K562 (cell line): Measurements from ENCODE around the gene CCDC192. TPM values are rescaled to one million over a fixed set of nuclear protein-coding genes. Genes with fewer than 3 reads are reported as not detected.

Experiments used
- ATAC-seq: fragments of 200-7000 bp; cut with Tn5 transposase; 3 replicates; pipeline ENCODE4 v1.9.1; 2020; ENCODE audit warnings: moderate library complexity
- BruUV-seq: library from RNA; stranded (reverse); fragments of 400-500 nt; replicated peaks from 2 replicates; lab custom pipeline; 2021; lab: Mats Ljungman, UMichigan
- CTCF ChIA-PET: fragments of 300-600 bp; formaldehyde crosslinking; extraction: SDS; loops from one replicate; lab custom pipeline; 2021; ENCODE audit warnings: low intra/inter-chr PET ratio; lab: Yijun Ruan, JAX
- POLR2A ChIA-PET: fragments of 300-600, 350-650 bp; sonication (Branson Sonifier 250); formaldehyde crosslinking; extraction: SDS; loops from one replicate; lab custom pipeline; 2021; ENCODE audit warnings: antibody characterized with exemption, inconsistent platforms; lab: Yijun Ruan, JAX
- DNase-seq, 4 experiments: peaks; one replicate each; pipeline versions ENCODE4 v3.0.0 to v3.0.0-alpha.2; 2011 to 2018; ENCODE audit warnings: low spot score in 3 of 4, mixed read lengths in 3 of 4; ENCODE audit errors: extremely low read depth in 1 of 4
- FAIRE-seq: peaks from 2 replicates; lab custom pipeline; 2011; peaks lifted over from hg19 to GRCh38; lab: Jason Lieb, UNC
- H2AFZ ChIP-seq: 2 replicates; pipeline ENCODE4 v1.6.0; 2011; ENCODE audit warnings: low read depth, low read length, control low read depth, inconsistent platforms
- H3K27ac ChIP-seq: fragments of 200-600 bp; 3 replicates; pipeline ENCODE4 v1.8.0; 2011; ENCODE audit warnings: low read depth, mild to moderate bottlenecking, control low read depth, inconsistent platforms, low read length, moderate library complexity, mixed read lengths; ENCODE audit errors: extremely low read depth
- H3K27me3 ChIP-seq, 2 experiments: fragments of 300-600 bp in 1 of 2; 2 replicates in 1 of 2; 3 replicates in 1 of 2; pipeline versions ENCODE4 v1.6.0 to v1.8.0; 2011; ENCODE audit warnings: inconsistent platforms in 2 of 2, low read length in 2 of 2, mild to moderate bottlenecking in 1 of 2, mixed read lengths in 1 of 2, moderate library complexity in 1 of 2; ENCODE audit not compliant: control insufficient read depth in 2 of 2, insufficient read depth in 2 of 2
- H3K36me3 ChIP-seq: fragments of 300-600 bp; 3 replicates; pipeline ENCODE4 v1.8.0; 2011; ENCODE audit warnings: mild to moderate bottlenecking, low read length, inconsistent platforms; ENCODE audit not compliant: control insufficient read depth, insufficient read depth
- H3K4me1 ChIP-seq, 2 experiments: fragments of 200-600 bp in 1 of 2; replicated peaks in 1 of 2; 2 replicates in 1 of 2; 3 replicates in 1 of 2; pipeline versions ENCODE4 v1.5.1 to v1.8.0; 2011; ENCODE audit warnings: inconsistent platforms in 2 of 2, low read length in 2 of 2, mild to moderate bottlenecking in 1 of 2, mixed read lengths in 1 of 2, moderate library complexity in 1 of 2; ENCODE audit not compliant: control insufficient read depth in 2 of 2, insufficient read depth in 2 of 2
- H3K4me2 ChIP-seq: 2 replicates; pipeline ENCODE4 v1.6.1; 2011; ENCODE audit warnings: low read length, control low read depth, inconsistent platforms, mixed read lengths; ENCODE audit not compliant: insufficient read depth
- H3K4me3 ChIP-seq: fragments of 200-600 bp; sonication (generic), shearing (Covaris generic); 2 replicates; pipeline ENCODE4 v1.5.1; 2016; ENCODE audit warnings: control low read depth, inconsistent platforms
- H3K79me2 ChIP-seq: fragments of 200-600 bp; 3 replicates; pipeline ENCODE4 v1.8.0; 2011; ENCODE audit warnings: low read length, inconsistent platforms; ENCODE audit not compliant: control insufficient read depth, insufficient read depth
- H3K9ac ChIP-seq, 2 experiments: 2 replicates each; pipeline versions ENCODE4 v1.6.0 to v1.6.1; 2011; ENCODE audit warnings: low read depth in 2 of 2, low read length in 2 of 2, control low read depth in 1 of 2, inconsistent platforms in 1 of 2, mild to moderate bottlenecking in 1 of 2, mixed read lengths in 1 of 2; ENCODE audit not compliant: insufficient read depth in 1 of 2
- H3K9me1 ChIP-seq: one replicate; pipeline ENCODE4 v1.6.0; 2011; ENCODE audit warnings: inconsistent platforms, mild to moderate bottlenecking, low read length, moderate library complexity; ENCODE audit not compliant: control insufficient read depth, insufficient read depth
- H3K9me3 ChIP-seq: replicated peaks from 2 replicates; pipeline ENCODE4 v1.5.1; 2011; ENCODE audit warnings: low read depth, low read length, inconsistent platforms; ENCODE audit not compliant: control insufficient read depth, insufficient read depth
- H4K20me1 ChIP-seq: replicated peaks from 2 replicates; pipeline ENCODE4 v1.6.1; 2011; ENCODE audit warnings: low read length, inconsistent platforms, mixed read lengths; ENCODE audit not compliant: control insufficient read depth, insufficient read depth
- FOSL1 ChIP-seq: fragments of 200-800 bp; sonication (Bioruptor generic); conservative IDR thresholded peaks from 2 replicates; pipeline ENCODE4 v1.6.1; 2016; ENCODE audit warnings: missing genetic modification characterization, missing compliant biosample characterization
- JUND ChIP-seq, 2 experiments: IDR thresholded peaks; 2 replicates in 1 of 2; 3 replicates in 1 of 2; pipeline ENCODE4 v1.6.1; 2011; ENCODE audit warnings: borderline replicate concordance in 2 of 2, low read depth in 2 of 2, low read length in 2 of 2, improper control_type of control experiment in 1 of 2, missing biosample characterization in 1 of 2, missing genetic modification characterization in 1 of 2, missing genetic modification reagents in 1 of 2
- MEIS2 ChIP-seq: fragments of 450-650 bp; IDR thresholded peaks from 2 replicates; pipeline ENCODE4 v1.6.1; 2014; ENCODE audit warnings: mild to moderate bottlenecking; ENCODE audit not compliant: partially characterized antibody
- NFIC ChIP-seq: fragments of 450-650 bp; IDR thresholded peaks from 2 replicates; pipeline ENCODE4 v1.6.1; 2017; ENCODE audit warnings: mild to moderate bottlenecking, inconsistent platforms
- SREBF2 ChIP-seq: sonication (generic); formaldehyde crosslinking; IDR thresholded peaks from 2 replicates; pipeline ENCODE4 v1.4.0; 2020; ENCODE audit warnings: mild to moderate bottlenecking, missing genetic modification reagents
- WGBS: fragments of 100-300 bp; shearing (Covaris generic); methylation state at CpG from one replicate; pipeline ENCODE4 v1.1.6; 2016; ENCODE audit warnings: low coverage, mixed read lengths; ENCODE audit not compliant: insufficient coverage; ENCODE audit errors: missing lambda C conversion rate; 5-methylcytosine and 5-hydroxymethylcytosine counted together
- in situ Hi-C: fragments of 300-500 bp; cut with MboI; formaldehyde crosslinking; loops from 4 replicates; pipeline ENCODE4 v1.15.0; 2018; ENCODE audit warnings: inconsistent platforms, mixed read lengths
- intact Hi-C: fragments of 100-400 bp; cut with micrococcal nuclease; formaldehyde crosslinking; loops from 2 replicates; pipeline ENCODE4 v1.14.2; 2022
- polyA plus RNA-seq, 8 experiments: library from polyadenylated mRNA; depleted of rRNA in 4 of 8; stranded (reverse) in 5 of 8; unstranded in 3 of 8; fragments of >200 nt; fragmentation: Nextera tagmentation in 2 of 8; fragmentation: Illumina TruSeq in 1 of 8; extraction: Ambion mirVana in 2 of 8; extraction: Trizol in 1 of 8; gene quantifications; 2 replicates each; pipeline versions ENCODE4 v1.2.1 to v1.2.3, GENCODE V29; 2011 to 2014; ENCODE audit warnings: inconsistent platforms in 1 of 8, missing spikeins in 1 of 8
- total RNA-seq, 7 experiments: library from RNA; depleted of rRNA in 6 of 7; stranded (reverse); fragments of >200 nt in 6 of 7; fragmentation: Illumina TruSeq in 2 of 7; extraction: Trizol in 2 of 7; gene quantifications; 2 replicates each; pipeline versions ENCODE4 v1.2.1 to v1.2.3, GENCODE V29; 2011 to 2021; ENCODE audit warnings: low replicate concordance in 1 of 7

The CCDC192 gene
- total and polyA plus RNA-seq, 9 of the 15 experiments (the other 6 are each of a cell fraction or from before 2014, with no cell fraction given) = 0.21 to 0.66 (median 0.38) TPM; not detected in 2

DNA sequence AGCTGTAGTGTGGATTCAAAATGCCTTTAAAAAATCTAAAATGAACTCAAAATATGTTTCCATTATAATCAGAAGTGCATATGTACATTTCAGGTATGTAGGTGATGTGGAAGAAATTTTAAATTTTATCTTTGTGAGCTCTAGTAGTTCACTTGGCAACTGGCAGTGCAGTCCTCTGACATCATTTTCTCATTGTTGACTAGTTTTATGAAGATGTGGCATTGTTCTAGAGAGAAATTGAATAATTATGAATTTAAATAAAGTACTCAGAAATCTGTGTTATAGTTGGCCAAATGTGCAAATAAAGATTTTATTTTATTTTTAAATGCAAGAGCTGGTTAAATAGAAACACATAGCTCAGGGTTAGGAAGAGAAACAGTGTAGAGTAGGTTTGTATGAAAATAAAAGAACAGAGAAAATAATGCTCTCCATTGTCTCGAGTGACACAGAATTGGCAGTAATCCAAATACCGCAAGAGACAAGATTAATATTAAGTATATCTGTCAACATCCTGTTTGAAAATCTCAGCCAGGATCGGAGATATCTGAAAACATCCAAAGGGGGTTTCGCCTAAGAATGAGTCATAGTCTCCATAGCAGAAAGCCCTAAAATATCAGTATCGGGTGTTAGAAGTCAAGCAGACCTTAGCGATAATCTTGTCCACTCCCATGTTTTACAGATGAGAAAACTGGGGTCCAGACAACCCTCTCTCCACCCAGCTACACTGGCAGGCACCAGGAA is 189.4 kb downstream of the CCDC192 start:
- no peaks in the 10 kb centered on the region; a peak in 1 of 5 replicates for H3K4me1 ChIP-seq
- DNase-seq = no peak
- CTCF ChIA-PET = no interaction called here
- in situ Hi-C loops = no loop called here
- no peak overlapping the region for H3K27ac ChIP-seq
- TF ChIP-seq MEIS2 = peak; percentile 41
- TF ChIP-seq NFIC = peak; percentile 59
- TF ChIP-seq SREBF2 = no peak
- peak; percentile 8; the same call in 1 of the 2 replicates for TF ChIP-seq JUND (IDR thresholded peaks at IDR 0.05; ENCODE audit: borderline replicate concordance, low read depth, low read length)
- TF ChIP-seq JUND (tag; IDR thresholded peaks at IDR 0.05; ENCODE audit: borderline replicate concordance, low read depth, low read length) = no peak
- TF ChIP-seq FOSL1 (tag) = 0 out of 2 replicates have a peak, but pooled peaks have one; percentile 19
- TF ChIP-seq, all 486 proteins: peak for 4
- peaks cover 0 to 3% of the 10 kb centered on the region in 2 experiments; a peak in 1 of 5 replicates for H3K27me3 ChIP-seq
- POLR2A ChIA-PET = no interaction called here
- H3K9me3 ChIP-seq = no peaks in the 10 kb centered on the region
- H3K4me3 ChIP-seq = no peak overlapping the region
- FAIRE-seq (no peak), ATAC-seq (no peak)
- no peak overlapping the region for H3K4me2 ChIP-seq
- intact Hi-C loops = no loop called here
- H3K79me2 ChIP-seq = no peaks in the 10 kb centered on the region
- under 1% methylated on average over 6 of the region's 6 CpGs for WGBS
- no peak overlapping the region for H3K9ac ChIP-seq
- no peak overlapping the region for H2AFZ ChIP-seq
- no peaks in the 10 kb centered on the region for H4K20me1 ChIP-seq
- no TSS peak for BruUV-seq
- no peaks in the 10 kb centered on the region for H3K9me1 ChIP-seq
- no peaks in the 10 kb centered on the region for H3K36me3 ChIP-seq
